Activated T-helper 9 cell treated with anti-CD3 and anti-CD28 coated beads, Interleukin-2, amount 50 U/mL, for 16 hours (primary cell): Measurements from ENCODE around the gene CPLX1.

Experiments
- DNase-seq: peaks from one replicate; pipeline ENCODE4 v3.0.0-alpha.2; 2020; ENCODE audit warnings: low read depth

Gene CPLX1

DNA sequence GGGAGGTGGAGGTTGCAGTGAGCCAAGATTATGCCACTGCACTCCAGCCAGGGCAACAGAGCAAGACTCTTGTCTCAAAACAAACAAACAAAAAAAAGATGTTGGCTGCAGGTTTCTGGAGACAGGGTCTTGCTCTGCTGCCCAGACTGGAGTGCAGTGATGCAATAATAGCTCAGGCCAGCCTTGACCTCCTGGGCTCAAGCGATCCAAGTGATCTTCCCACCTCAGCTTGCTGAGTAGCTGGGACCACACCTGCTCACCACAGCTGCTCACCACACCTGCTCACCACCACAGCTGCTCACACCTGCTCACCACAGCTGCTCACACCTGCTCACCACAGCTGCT lies 29.9 kb upstream of the CPLX1 start:
- DNase-seq, result no peak

GRCh38 chr4:854356-854755 lies 28.4 kb upstream of the CPLX1 start:
- DNase-seq, result no peak

GRCh38 chr4:853416-853781 lies 27.5 kb upstream of the CPLX1 start:
- DNase-seq, result no peak

- DNase-seq, result no peak
Measured at GRCh38 chr4:851701-852430, 25.9 kb upstream of the CPLX1 start.

GRCh38 chr4:850323-850945 lies 24.5 kb upstream of the CPLX1 start:
- no peak for DNase-seq

DNA sequence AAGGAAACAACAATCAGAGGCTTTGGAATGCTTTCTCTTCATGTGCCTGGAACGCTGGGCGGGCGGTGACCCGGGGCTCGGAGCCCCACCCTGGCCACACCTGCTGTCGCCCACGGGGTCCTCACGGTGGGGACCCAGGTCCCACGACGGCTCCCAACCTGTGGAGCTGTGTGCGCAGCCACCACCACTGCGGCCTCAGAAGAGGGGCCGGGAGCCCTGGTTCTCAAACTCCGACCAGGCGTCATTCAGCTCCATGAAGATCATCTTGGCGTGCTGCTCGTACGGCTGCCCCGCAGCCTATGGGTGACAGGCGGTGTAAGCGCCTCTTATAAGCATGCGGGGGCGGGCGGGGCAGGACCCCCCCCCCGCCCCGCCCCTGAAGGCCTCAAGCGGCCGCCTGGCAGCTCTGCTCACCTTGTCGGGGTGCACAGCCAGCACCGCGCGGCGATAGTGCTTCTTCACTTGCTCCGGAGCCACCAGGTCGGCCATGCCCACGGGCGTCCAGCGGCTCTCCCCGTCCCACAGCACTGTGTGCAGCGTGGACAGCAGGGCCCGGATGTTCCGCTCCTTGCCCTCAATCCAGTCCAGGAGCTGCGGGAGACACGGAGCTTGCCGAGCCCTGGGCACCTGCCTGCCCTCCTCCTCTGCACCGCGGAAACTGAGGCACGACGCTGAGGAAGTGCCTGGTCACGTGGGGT lies 23.7 kb upstream of the CPLX1 start:
- no peak for DNase-seq

DNA sequence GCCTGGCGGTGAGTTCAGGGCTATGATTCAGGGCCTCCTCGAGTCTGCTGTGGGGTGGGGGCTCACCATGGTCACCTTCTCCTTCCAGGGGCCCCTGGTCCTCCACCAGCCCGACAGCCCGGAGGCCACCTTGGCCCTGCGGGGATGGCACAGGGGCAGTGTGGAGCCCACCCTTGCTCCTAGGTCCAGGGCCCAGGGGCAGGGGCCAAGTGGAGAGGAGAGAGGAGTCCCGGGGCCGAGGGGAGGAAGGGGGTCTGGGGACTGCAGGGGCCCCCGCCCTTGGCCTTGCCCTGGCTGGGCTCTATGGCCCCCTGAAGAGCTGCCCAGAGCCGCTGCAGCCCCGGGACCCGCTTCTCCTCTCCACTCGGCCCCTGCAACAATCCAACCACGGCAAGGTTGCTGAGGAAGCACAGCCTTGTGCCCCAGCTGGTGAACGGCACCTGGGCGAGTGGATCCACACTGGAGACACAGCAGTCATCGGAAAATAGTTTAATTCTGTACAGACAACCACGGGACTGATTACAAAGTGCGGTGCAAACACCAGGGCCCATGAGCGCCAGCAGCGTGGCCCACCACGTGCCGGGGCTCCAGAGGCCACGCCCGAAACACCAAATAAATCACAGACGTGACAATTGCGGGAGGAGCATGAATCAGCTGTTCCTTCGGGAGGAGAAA lies 23.0 kb upstream of the CPLX1 start:
- no peak for DNase-seq

DNA sequence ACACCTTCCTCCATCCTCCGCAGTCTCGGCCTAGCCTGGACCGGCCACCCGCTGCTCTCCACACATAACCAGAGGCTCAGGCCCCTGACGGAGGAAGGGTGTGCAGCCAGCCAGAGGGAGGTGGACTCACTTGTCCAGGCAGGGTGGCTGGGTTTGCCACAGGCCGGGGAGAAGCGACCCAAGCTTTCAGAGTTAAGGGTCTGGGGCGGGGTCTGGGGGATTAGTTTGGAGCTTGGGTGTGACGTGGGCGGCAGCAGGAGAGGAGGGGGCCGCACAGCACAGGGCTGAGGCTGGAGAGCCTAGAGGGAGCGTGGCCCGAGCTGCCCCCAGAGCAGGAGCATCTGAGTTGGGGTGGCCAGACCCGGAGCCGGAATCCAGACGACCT lies 22.4 kb upstream of the CPLX1 start:
- no peak for DNase-seq

GRCh38 chr4:845836-846251 lies 19.9 kb upstream of the CPLX1 start:
- DNase-seq, result no peak

DNA sequence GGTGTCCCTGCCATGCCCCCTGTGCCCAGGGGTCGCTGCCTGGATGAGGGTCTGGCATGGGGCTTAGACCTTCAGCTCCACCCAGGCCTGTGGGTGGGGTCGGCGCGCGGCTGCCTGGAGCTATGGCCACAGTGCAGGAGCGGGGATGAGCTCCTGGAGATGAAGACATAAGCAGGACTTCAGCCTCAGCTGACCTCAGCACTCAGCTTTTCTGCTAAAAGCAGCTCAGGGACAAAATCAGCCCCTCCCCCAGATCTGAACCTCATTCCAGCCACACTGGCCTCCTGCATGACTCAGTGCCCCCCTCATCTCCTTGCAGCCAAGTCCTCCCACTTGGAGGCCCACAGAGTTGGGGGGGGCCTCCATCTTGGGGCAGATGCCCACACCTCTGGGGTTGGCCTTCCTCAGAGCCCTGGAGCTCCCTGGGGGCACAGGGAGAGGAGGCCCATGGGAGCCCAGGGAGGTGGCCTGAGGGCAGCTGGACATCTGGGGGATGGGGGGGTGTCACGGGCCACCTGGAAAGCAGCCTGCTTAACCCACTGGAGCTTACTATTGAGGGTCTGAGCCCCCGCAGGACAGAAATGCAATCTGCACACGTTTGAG lies 19.4 kb upstream of the CPLX1 start:
- DNase-seq, result no peak

DNA sequence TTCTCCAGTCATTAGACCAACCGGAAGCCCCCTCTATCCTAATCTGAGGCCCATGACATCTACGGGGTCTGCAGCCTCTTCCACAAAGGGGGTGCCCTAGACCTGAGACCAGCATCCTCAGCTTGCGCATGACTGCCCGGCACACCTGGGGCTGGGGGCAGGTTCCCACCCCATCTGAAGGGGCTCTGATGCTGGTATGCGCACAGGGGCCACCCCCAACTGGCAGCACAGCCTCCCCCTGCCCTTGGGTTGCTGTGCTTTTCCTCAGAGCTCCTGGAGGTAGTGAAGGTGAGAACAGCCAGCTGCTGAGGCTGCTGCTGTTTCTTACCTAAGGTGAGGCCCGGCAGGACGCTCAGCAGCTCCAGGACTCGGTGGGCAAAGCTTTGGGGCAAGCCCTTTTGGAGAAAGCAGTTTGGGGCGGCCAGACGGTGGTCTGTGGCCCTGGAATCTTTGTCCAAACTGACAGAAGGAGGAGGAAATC lies 18.9 kb upstream of the CPLX1 start:
- DNase-seq, result no peak

DNA sequence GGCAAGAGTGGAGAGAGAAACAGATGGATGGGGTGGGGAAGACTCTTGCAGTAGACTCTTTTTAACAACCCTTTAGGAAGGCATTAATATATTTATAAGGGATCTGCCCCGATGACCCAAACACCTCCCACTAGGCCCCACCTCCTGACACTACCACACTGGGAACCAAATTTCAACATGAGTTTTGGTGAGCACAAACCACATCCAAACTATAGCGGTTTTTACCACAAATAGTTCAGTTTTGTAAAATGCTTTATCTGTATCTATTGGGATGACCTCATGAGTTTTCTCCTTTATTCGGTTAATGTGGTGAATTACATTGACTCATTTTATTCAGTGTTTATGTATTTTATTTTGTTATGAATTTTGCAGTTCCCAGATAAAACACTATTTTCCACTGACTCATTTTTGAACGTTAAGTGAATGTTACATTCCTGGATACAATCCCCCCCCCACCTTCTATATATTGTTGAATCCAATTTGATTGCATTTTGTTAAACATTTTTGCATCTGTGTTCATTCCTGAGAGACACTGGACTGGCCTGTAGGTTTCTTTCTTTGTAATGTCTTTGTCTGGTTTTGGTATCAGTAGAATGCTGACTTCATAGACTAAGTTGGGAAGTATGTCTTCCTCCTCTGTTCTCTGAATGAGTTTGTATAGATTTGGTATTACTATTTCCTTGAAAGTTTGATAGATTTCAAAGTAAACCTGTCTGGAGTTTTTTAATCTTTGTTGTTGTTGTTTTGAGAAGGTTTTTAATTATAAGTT lies 13.9 kb upstream of the CPLX1 start:
- no peak for DNase-seq

GRCh38 chr4:837772-838171 lies 11.8 kb upstream of the CPLX1 start:
- no peak for DNase-seq

DNA sequence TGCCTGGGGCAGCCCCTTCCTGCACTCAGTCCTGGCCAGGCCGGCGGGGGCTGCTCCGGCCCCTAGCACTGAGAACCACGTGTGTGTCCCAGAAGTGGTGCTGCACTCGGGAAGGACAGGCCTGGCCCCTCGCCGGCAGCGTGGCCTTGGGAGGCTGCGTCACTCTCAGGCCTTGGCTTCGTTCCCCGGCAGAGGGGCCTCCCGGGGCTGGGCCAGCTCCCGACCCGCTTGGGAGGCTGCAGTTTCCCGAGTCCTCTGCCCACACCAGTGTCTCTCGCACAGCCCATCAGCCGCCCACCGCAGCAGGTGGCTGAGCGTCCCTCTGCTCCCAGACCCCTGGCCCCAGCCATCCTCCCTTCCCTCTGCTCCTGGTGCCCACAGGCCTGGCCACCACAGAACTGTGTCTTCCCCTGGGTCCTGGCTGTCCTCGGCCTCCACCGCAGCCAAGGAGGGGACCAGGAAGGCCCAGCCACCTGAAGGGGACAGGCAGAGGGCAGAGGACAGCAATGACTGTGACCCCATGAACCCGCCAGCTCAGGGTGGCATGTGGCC lies 10.9 kb upstream of the CPLX1 start:
- DNase-seq, result no peak

- no peak for DNase-seq
Measured at GRCh38 chr4:836003-836511, 10.1 kb upstream of the CPLX1 start.

GRCh38 chr4:835148-836002 lies 9.4 kb upstream of the CPLX1 start:
- DNase-seq, result no peak

GRCh38 chr4:834368-835147 lies 8.6 kb upstream of the CPLX1 start:
- no peak for DNase-seq

DNA sequence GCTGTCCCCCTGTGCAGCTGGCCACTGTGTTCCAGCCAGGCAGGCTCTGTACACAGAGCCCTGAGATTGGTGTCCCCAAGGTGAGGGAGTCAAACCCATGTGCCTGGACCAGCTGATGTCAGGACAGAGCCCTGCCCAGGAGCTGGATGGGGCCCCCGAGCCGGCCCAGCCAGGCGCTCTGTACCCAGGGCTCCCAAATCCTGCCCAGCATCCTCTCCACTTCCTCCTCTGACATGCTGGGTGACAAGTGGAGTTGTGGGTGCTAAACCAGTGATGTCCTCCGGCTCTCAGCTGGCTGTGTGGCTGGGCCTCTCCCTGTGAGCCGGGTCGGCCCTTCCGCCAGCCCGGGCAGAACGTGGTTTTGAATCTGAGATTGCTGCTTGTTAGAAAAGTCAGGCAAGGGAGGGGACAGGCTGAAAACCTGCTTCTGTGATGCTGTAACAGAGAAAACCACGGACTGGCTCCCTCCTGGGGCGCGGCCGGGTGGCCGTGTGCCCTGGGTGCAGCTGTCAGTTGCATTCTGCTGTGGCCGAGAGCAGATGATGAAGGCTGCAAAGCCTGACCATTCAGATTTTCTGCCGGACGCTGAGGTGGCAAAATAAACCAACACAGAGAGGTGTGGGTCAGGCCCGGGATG lies 7.9 kb upstream of the CPLX1 start:
- DNase-seq, result no peak

DNA sequence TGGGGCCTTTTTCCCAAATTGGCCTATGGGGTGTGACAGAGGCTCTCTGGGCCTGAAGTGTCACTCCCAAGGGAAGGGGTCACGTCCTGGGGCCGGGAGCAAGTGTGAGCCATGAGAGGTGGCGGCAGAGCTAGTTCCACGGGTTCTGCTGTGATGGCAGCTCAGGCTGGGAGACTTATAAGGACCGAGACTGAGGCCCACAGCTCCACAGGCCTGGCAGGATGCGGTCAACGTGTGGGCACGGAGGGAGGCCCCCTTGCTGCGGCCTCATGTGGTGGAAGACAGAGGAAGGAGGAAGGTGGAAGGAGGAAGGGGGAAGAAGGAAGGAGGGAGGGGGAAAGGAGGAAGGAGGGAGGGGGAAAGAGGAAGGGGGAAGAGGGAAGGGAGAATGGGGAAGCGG lies 7.2 kb upstream of the CPLX1 start:
- DNase-seq, result no peak
